Gastrocnemius medialis (tissue), 4 donors: ENCODE measurements around the gene MARCHF10. TPM values are rescaled to one million over a fixed set of nuclear protein-coding genes. Genes with fewer than 3 reads are reported as not detected.

Experiments used
- ATAC-seq, 2 donors: fragments of 150-250 bp; one replicate each; pipeline ENCODE4 v1.9.1; 2016
- DNase-seq, 2 donors: peaks; one replicate each; pipeline ENCODE4 v3.0.0-alpha.2; 2019
- H3K27ac ChIP-seq, 4 donors: fragments of 200-600 bp; sonication (generic); 1 replicate in 1 of 4; 2 replicates in 3 of 4; pipeline ENCODE4 v1.5.1; 2016 to 2018; ENCODE audit warnings: mild to moderate bottlenecking in 2 of 4, moderate library complexity in 1 of 4
- H3K27me3 ChIP-seq, 3 donors: fragments of 200-600 bp; sonication (generic) in 2 of 3; 1 replicate in 1 of 3; 2 replicates in 2 of 3; pipeline versions ENCODE4 v1.5.1 to v1.6.0; 2016 to 2019; ENCODE audit warnings: mild to moderate bottlenecking in 1 of 3, moderate library complexity in 1 of 3
- H3K36me3 ChIP-seq, 2 donors: fragments of 200-600 bp; sonication (generic) in 1 of 2; one replicate each; pipeline ENCODE4 v1.5.1; 2017 to 2018
- H3K4me1 ChIP-seq, 2 donors: fragments of 200-600 bp; sonication (generic) in 1 of 2; one replicate each; pipeline ENCODE4 v1.5.1; 2016 to 2017; ENCODE audit warnings: mild to moderate bottlenecking in 2 of 2
- H3K4me3 ChIP-seq, 4 donors: fragments of 200-600 bp; sonication (generic) in 3 of 4; 1 replicate in 1 of 4; 2 replicates in 3 of 4; pipeline ENCODE4 v1.5.1; 2016 to 2019; ENCODE audit warnings: mild to moderate bottlenecking in 2 of 4
- H3K9me3 ChIP-seq, 3 donors: fragments of 200-600 bp; sonication (generic) in 2 of 3; 1 replicate in 1 of 3; 2 replicates in 2 of 3; pipeline ENCODE4 v1.5.1; 2016 to 2019
- CTCF ChIP-seq, 5 experiments: fragments of 450-650 bp in 3 of 5; fragments of 200-600 bp in 2 of 5; sonication (generic) in 2 of 5; IDR thresholded peaks in 4 of 5; conservative IDR thresholded peaks in 1 of 5; 1 replicate in 4 of 5; 2 replicates in 1 of 5; pipeline ENCODE4 v1.5.1; 2016 to 2019; ENCODE audit warnings: antibody characterized with exemption in 5 of 5, mild to moderate bottlenecking in 3 of 5, moderate library complexity in 3 of 5
- POLR2A ChIP-seq, 2 donors: fragments of 450-650 bp; IDR thresholded peaks; one replicate each; pipeline ENCODE4 v1.6.1; 2017; ENCODE audit warnings: antibody characterized with exemption in 2 of 2, mild to moderate bottlenecking in 2 of 2, moderate library complexity in 2 of 2
- in situ Hi-C, 4 donors: fragments of 200-750 bp; cut with MboI; loops; one replicate each; pipeline versions ENCODE4 v1.15.0 to v1.8.0; 2017; ENCODE audit warnings: low sequenced_read_pairs in 4 of 4
- intact Hi-C: fragments of 100-400 bp; cut with DNase I; formaldehyde crosslinking; loops from one replicate; pipeline ENCODE4 v1.15.1; 2023; ENCODE audit warnings: low total_unique reads
- total RNA-seq, 4 donors: library from RNA; depleted of rRNA; stranded (reverse); fragments of >200 nt; gene quantifications; one replicate each; pipeline versions ENCODE4 v1.1.0 to v1.2.3, GENCODE V29; 2016

The MARCHF10 gene
- total RNA-seq, 4 donors from 2014 or later = not detected

DNA sequence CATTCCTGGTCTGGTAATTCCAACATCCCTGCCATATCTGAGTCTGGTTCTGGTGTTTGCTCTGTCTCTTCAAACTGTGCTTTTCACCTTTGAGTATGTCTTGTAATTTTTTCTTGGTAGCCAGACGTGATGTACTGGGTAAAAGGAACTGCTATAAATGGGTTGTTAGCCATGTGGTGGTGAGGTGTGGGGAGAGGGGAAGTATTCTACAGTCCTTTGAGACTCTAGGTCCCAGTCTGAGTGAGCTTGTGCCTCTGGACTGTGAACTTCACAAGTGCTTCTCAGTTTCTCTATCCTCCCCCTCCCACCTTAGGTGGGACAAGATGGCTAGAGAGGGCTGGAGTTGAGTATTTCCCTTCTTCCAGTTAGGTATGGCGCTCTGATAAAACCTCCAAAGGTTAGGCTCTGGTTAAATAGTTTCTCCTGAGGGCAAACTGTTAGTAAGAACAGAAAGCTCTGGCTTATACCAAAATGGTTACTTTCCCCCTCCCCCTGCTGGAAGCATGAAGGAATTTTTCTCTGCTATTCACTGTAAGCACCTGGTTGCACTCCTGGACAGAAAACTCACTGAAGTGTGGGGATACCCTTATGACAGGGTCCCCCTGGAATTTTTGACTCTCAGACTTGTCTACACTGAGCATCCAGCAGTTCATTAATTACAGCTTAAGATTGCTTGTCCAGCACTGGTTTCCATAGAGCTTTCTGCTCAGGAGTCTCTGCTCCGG lies 87.8 kb downstream of the MARCHF10 start:
- ATAC-seq (no peak), DNase-seq (no peak)
- no peaks in the 10 kb centered on the region for H3K9me3 ChIP-seq
- no peaks in the 10 kb centered on the region for H3K36me3 ChIP-seq
- H3K4me3 ChIP-seq = no peak overlapping the region
- in situ Hi-C loops = loop anchor here in 2 of 4 donors (25.0 kb wide), 2 partner anchors 242 to 692 kb away; partner anchors contain the start of gene TANC2 (in 2 of the 2)
- peak in 2 of 5 experiments; percentile 11 to 12 for TF ChIP-seq CTCF (IDR thresholded peaks at IDR 0.05 in 4 of 5, conservative IDR thresholded peaks at IDR 0.05 in 1 of 5)
- no peak for TF ChIP-seq POLR2A (IDR thresholded peaks at IDR 0.05)
- H3K27me3 ChIP-seq = peaks cover 0 to 3% (median 0%) of the 10 kb centered on the region in 3 donors
- intact Hi-C loops = no loop called here
- H3K4me1 ChIP-seq = no peaks in the 10 kb centered on the region
- no peak overlapping the region for H3K27ac ChIP-seq

DNA sequence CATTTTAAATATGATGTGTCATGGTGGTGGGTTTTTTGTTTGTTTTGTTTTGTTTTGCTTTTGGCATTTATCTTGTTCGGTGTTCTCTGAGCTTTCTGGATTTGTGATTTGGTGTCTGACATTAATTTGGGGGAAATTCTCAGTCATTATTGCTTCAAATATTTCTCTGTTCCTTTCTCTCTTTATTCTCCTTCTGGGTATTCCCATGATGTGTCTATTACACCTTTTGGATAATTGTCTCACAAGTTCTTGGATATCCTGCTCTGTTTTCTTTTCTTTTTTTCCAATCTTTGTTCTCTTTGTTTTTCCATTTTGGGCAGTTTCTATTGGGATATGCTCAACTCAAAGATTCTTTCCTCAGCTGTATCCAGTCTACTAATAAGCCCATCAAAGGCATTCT lies 88.5 kb downstream of the MARCHF10 start:
- Histone ChIP-seq H3K36me3 (no peaks in the 10 kb centered on the region), H3K4me3 (no peak overlapping the region), H3K9me3 (no peaks in the 10 kb centered on the region), H3K4me1 (no peaks in the 10 kb centered on the region), H3K27ac (no peak overlapping the region), H3K27me3 (peaks cover 0 to 3% (median 0%) of the 10 kb centered on the region in 3 donors)
- TF ChIP-seq POLR2A (IDR thresholded peaks at IDR 0.05) (no peak), CTCF (IDR thresholded peaks at IDR 0.05 in 4 of 5, conservative IDR thresholded peaks at IDR 0.05 in 1 of 5) (no peak)
- ATAC-seq (no peak), DNase-seq (no peak)
- intact Hi-C loops = no loop called here
- in situ Hi-C loops = loop anchor here in 3 of 4 donors (10.0 to 25.0 kb wide), 3 partner anchors 243 to 693 kb away; partner anchors contain the start of gene TANC2 (in 2 of the 3)

DNA sequence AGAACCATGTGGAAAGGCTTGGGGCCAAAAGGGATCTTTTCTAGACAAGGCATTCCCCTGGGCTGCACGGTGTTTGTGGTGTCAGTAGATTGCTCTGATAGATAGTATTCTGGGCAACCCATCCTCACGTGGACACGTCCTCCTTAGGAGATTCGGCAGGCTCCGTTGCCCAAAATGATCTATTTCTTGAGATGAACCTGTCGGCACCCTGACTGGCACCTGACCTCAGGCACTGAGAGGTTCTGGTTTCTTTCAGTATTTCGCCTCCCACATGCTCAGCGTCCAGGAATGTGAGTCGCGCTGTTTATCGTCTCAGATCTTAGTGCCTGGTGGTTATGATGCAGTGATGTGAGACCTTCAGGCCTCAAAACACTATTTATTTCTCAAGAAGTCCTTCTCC lies 89.7 kb downstream of the MARCHF10 start:
- H3K27me3 ChIP-seq = no peaks in the 10 kb centered on the region
- no peaks in the 10 kb centered on the region for H3K36me3 ChIP-seq
- intact Hi-C loops = no loop called here
- DNase-seq (no peak), ATAC-seq (no peak)
- TF ChIP-seq CTCF (IDR thresholded peaks at IDR 0.05 in 4 of 5, conservative IDR thresholded peaks at IDR 0.05 in 1 of 5) (no peak), POLR2A (IDR thresholded peaks at IDR 0.05) (no peak)
- H3K27ac ChIP-seq = no peak overlapping the region
- in situ Hi-C loops = loop anchor here in 3 of 4 donors (10.0 to 25.0 kb wide), 3 partner anchors 244 to 694 kb away; partner anchors contain the start of gene TANC2 (in 2 of the 3)
- no peaks in the 10 kb centered on the region for H3K4me1 ChIP-seq
- no peak overlapping the region for H3K4me3 ChIP-seq
- H3K9me3 ChIP-seq = no peaks in the 10 kb centered on the region

- intact Hi-C loops (no loop called here), in situ Hi-C loops (loop anchor here in 3 of 4 donors (10.0 to 25.0 kb wide), 3 partner anchors 244 to 694 kb away; partner anchors contain the start of gene TANC2 (in 2 of the 3))
- no peaks in the 10 kb centered on the region for H3K9me3 ChIP-seq
- no peak for TF ChIP-seq CTCF (IDR thresholded peaks at IDR 0.05 in 4 of 5, conservative IDR thresholded peaks at IDR 0.05 in 1 of 5)
- TF ChIP-seq POLR2A (IDR thresholded peaks at IDR 0.05) = no peak
- H3K4me1 ChIP-seq = no peaks in the 10 kb centered on the region
- no peak overlapping the region for H3K27ac ChIP-seq
- DNase-seq = no peak
- H3K4me3 ChIP-seq = no peak overlapping the region
- no peaks in the 10 kb centered on the region for H3K36me3 ChIP-seq
- no peaks in the 10 kb centered on the region for H3K27me3 ChIP-seq
- no peak for ATAC-seq
Measured at GRCh38 chr17:62717889-62718288, 90.2 kb downstream of the MARCHF10 start.
